NCI-H748 (cell line): ENCODE results near the gene CAND1.

ENCODE experiments used
- DNase-seq: peaks from one replicate; lab custom pipeline; 2025; ENCODE audit not compliant: unreplicated experiment; lab: John Stamatoyannopoulos, UW

CAND1 gene

DNA sequence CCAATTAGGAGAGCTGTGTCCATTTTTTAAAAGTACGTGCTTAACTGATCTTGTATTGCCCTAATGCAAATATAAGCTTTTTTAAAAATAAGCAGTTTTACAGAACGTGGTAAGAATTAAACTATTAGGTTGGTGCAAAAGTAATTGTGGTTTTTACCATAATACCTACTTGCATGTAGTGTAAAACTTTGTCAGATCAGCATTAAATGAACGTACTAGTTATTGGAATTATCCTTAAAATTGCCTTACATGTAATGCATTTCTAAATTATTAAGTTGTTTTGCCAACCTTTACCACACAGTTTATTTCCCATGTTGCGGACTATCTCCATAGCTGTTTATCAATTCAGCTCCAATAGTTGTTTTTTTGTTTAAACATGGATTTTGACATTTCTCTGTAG, 10.9 kb downstream of the CAND1 start:
- no peak for DNase-seq

GRCh38 chr12:67280572-67280971, 11.4 kb downstream of the CAND1 start:
- DNase-seq = no peak

DNA sequence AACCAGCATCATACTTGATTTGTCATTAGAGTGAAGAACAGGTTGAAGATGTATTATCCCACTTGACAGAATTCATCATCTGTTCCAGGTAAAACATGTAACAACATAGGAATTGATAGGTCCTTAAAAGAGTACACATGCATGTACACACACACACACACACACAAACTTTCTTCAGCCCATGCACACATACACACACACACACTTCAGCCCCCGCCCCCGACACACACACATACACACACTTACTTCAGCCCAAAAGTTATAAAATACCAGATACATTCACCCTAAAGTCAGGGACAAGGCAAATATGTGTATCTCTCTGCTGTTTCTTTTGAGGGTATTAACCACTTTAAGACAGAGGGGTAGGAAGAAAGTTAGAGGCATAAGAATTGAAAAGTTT, 15.4 kb downstream of the CAND1 start:
- no peak for DNase-seq

GRCh38 chr12:67286257-67286656, 17.1 kb downstream of the CAND1 start:
- no peak for DNase-seq

DNA sequence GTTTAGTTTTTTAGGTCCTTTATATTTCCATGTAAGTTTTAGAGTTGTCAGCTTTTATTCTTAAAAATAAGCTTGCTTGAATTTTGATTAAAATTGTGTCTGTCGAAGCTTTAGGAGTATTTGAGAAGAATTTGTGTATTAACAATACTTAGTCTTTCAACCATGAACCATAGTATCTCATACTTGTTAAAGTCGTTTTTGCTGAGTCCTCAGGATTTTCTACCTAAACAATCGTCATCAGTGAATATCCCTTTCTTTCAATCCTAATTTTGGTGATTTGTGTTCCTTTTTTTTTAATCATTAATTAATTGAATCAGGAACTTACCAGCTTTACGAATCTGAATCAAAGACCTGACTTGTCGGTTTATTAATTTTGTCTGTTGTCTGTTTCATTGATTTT, 18.2 kb downstream of the CAND1 start:
- DNase-seq = no peak

DNA sequence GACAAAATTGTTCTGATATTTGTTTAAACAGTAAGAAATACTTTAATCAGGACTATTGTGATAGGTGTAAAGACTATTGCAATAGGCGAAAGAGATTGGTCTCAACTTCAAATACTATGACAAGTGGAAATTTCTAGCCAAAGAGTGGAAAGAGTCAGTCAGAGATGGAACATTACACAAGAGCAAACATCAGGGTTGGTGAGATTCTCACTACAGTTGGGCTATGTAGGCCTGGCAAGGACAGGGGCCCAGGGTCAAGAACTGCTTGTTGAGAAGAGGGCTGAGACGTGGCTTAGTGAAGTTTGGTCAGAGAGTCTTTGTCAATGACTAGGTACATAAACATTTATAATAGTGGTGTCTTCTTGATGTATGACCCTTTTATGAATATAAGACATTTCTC, 19.4 kb downstream of the CAND1 start:
- no peak for DNase-seq

DNA sequence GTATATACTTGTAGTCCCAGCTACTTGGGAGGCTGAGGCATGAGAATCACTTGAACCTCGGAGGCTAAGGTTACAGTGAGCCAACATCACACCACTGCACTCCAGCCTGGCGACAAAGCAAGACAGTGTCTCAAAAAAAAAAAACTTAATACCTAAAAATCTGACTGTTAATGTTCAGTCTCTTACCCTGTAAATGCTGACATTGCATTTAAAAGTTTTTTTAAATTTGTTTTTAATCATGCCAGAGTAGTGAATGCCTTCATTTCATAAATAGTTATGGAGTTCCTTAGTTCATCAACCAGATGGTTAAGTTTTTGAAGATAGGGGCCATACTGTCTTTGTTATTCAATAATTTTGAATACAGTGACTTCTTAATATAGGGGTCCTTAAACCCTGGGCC, 21.2 kb downstream of the CAND1 start:
- DNase-seq = no peak

GRCh38 chr12:67299526-67299925, 30.4 kb downstream of the CAND1 start:
- DNase-seq = no peak

DNA sequence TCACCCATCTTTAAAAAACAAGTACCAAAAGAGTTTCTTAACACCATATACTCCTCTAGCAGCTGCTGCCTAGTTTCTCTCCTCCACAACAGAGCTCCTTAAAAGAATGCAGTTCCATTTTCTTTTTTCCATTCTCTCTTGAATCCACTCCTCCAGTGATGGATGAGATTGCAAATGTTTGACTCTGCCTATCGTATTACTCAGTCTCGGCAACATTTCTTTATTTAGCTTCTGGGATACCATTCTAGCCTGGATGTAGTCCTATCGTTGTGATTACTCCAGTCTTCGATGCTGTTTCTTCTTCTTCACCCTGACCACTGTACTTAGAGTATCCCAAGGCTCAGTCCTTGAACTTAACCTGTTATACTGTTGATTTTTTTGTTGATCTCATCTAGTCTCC, 30.8 kb downstream of the CAND1 start:
- DNase-seq = no peak

DNA sequence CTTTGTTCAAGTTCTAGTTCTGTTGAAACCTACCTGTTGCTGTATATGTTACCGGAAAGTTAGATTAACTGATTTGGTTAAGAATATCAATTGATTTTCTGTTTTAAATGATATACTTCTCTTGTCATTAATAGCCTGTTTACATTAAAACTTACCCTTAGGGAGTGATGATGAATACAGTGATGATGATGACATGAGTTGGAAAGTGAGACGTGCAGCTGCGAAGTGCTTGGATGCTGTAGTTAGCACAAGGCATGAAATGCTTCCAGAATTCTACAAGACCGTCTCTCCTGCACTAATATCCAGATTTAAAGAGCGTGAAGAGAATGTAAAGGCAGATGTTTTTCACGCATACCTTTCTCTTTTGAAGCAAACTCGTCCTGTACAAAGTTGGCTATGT, 33.0 kb downstream of the CAND1 start:
- DNase-seq = no peak

- DNase-seq = no peak
Observed at GRCh38 chr12:67305544-67305943, 36.4 kb downstream of the CAND1 start.

GRCh38 chr12:67306712-67307111, 37.6 kb downstream of the CAND1 start:
- no peak for DNase-seq

- no peak for DNase-seq
Observed at GRCh38 chr12:67315661-67316060, 46.5 kb downstream of the CAND1 start.

DNA sequence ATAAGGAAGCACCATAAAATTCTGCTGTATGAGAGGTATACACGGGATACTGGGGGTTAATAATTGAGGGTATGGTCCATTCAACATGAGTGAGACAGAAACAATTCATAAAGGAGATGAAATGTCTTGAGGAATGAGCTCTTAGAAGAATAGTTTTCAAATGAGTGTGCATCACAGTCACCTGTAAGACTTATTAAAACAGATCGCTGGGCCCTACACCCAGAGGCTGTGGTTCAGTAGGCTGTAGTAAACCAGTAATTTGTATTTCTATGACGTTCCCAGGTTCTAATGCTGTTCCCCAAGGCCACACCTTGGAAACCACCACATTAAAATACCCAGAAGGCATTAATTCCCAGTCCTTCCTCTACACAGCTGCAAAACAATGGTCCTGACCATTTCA, 49.6 kb downstream of the CAND1 start:
- DNase-seq = no peak

- no peak for DNase-seq
Observed at GRCh38 chr12:67319936-67320335, 50.8 kb downstream of the CAND1 start.

DNA sequence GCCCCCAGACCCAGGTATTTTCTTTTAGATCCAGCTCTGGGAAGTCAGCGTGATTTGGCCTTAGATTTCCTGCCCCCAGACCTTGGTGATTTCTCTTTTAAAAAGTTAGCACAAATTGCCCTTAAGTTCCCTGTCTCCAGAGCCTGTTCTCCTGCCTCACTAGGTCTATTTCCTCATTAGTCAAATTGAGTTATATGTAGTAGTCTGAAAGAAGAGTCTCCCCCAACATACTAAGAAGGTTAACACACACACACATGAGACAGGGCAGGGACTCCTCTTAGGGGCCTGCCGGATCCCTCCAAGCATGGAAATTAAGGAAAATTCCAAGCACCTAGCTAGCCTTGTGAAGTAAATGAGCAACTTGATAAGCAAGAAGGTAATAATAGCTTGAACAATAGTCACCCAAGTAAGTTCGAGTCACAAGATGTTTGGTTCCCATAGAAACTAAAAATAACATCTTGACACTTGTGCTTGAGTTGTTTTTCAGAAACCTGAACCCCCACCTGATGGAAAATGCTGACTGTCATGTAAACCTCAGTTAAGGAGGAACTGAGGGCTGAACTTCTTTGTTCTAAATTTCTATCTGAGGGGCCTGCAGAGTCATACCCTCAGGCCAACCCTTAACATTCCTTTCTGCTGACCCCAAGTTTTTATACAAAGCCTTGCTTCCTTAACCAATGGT, 51.6 kb downstream of the CAND1 start:
- DNase-seq = no peak

- no peak for DNase-seq
Observed at GRCh38 chr12:67322580-67322979, 53.4 kb downstream of the CAND1 start.

GRCh38 chr12:67323007-67323406, 53.8 kb downstream of the CAND1 start:
- DNase-seq = no peak

DNA sequence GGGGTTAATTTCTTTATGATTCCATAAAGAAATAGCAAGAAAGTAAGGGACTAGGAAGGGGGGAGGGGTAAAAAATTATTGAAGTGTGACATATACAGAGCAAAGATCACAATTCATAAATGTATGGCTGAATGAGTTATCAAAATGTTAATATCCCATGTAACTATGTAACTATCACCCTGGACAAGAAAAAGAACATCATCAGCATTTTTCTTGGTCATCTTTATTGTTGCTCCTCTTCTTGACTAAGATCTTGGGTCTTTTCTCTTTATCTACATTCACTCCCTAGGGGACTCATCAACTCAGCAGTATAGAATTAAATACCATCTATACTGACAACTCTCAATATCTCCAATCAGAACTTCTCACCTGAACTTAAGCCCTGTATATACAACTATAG, 57.5 kb downstream of the CAND1 start:
- no peak for DNase-seq

DNA sequence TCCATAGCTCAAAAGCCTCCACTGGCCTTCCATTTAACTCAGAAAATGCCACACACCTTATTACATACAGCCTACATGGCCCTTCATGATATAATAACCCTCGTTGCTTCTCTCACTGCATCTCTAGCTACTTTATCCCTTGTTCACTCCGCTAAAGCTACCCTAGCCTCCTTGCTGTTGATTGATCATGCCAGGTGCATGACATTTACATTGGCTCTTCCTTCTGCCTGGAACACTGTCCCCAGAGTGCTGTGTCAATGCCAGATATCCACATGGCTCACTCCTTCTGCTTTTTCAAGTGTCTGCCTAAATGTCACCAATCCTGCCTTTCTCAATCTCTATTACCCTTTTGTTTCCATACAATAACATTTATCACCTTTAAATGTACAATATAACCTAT, 58.3 kb downstream of the CAND1 start:
- DNase-seq = peak; percentile 16

- DNase-seq = no peak
Observed at GRCh38 chr12:67331123-67331522, 62.0 kb downstream of the CAND1 start.

DNA sequence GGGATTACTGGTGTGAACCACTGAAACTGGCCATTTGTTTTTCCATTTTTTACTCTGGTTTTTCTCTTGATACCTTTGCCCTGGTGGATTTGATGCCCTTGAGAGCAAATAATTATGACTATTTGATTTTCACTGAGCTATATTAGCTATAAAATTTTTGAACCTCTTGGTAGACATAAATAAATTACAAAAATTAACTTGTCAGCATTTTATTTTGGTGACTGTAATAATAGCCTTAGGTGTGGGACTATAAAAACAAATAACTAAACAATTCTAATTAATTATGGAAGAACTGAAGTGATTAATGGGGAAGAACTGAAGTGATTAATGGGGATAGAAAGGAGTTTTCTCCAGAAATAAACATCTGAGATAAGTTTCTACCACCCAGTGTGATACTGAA, 62.7 kb downstream of the CAND1 start:
- no peak for DNase-seq

GRCh38 chr12:67333649-67334048, 64.5 kb downstream of the CAND1 start:
- no peak for DNase-seq

- DNase-seq = no peak
Observed at GRCh38 chr12:67338426-67338825, 69.3 kb downstream of the CAND1 start.
